WTC11 (cell line): Measurements from ENCODE around the gene HNF1A. TPM values are rescaled to one million over a fixed set of nuclear protein-coding genes. Genes with fewer than 3 reads are reported as not detected.

Experiments
- ATAC-seq: fragments of 200-7000 bp; cut with Tn5 transposase; 2 replicates; pipeline ENCODE4 v1.10.0; 2021; ENCODE audit warnings: mild to moderate bottlenecking, moderate library complexity
- CTCF ChIA-PET: fragments of 300-600 bp; sonication (Branson Sonifier 250); formaldehyde crosslinking; loops from one replicate; lab custom pipeline; 2021; ENCODE audit warnings: antibody characterized with exemption; lab: Charles Lee
- POLR2A ChIA-PET: fragments of 350-600 bp; sonication (Branson Sonifier 250); formaldehyde crosslinking; loops from one replicate; lab custom pipeline; 2021; ENCODE audit warnings: antibody characterized with exemption; lab: Charles Lee
- DNase-seq: peaks from one replicate; pipeline ENCODE4 v3.0.0; 2021; ENCODE audit warnings: low spot score
- H3K27ac Mint-ChIP-seq: 2 replicates; pipeline ENCODE4 v1.8.0; 2021; ENCODE audit warnings: mixed read lengths
- H3K27me3 Mint-ChIP-seq: 2 replicates; pipeline ENCODE4 v1.8.0; 2021; ENCODE audit warnings: low read depth, mild to moderate bottlenecking, moderate library complexity, mixed read lengths
- H3K36me3 Mint-ChIP-seq: 2 replicates; pipeline ENCODE4 v1.8.0; 2021; ENCODE audit warnings: mixed read lengths
- H3K4me1 Mint-ChIP-seq: 2 replicates; pipeline ENCODE4 v1.8.0; 2022; ENCODE audit warnings: mixed read lengths
- H3K4me3 Mint-ChIP-seq: 2 replicates; pipeline ENCODE4 v1.8.0; 2021; ENCODE audit warnings: mild to moderate bottlenecking, moderate library complexity, mixed read lengths
- H3K9me3 Mint-ChIP-seq: 2 replicates; pipeline ENCODE4 v1.8.0; 2021; ENCODE audit warnings: mixed read lengths
- ATF1 ChIP-seq: sonication (generic); formaldehyde crosslinking; IDR thresholded peaks from 2 replicates; pipeline ENCODE4 v1.8.1; 2023; ENCODE audit warnings: mild to moderate bottlenecking, moderate library complexity, missing genetic modification reagents
- ESRRA ChIP-seq: sonication (generic); formaldehyde crosslinking; IDR thresholded peaks from 2 replicates; pipeline ENCODE4 v1.8.1; 2022; ENCODE audit warnings: mild to moderate bottlenecking, missing genetic modification reagents, borderline replicate concordance
- ETV6 ChIP-seq: sonication (generic); formaldehyde crosslinking; IDR thresholded peaks from 2 replicates; pipeline ENCODE4 v1.8.1; 2022; ENCODE audit warnings: mild to moderate bottlenecking, missing genetic modification reagents
- FOXK1 ChIP-seq: sonication (generic); formaldehyde crosslinking; IDR thresholded peaks from 2 replicates; pipeline ENCODE4 v1.8.0; 2022; ENCODE audit warnings: mild to moderate bottlenecking, moderate library complexity, missing genetic modification reagents
- FOXP1 ChIP-seq: sonication (generic); formaldehyde crosslinking; IDR thresholded peaks from 2 replicates; pipeline ENCODE4 v1.8.0; 2022; ENCODE audit warnings: missing genetic modification reagents, mild to moderate bottlenecking, moderate library complexity, borderline replicate concordance
- HMGA2 ChIP-seq: fragments of 250-450 bp; sonication (Bioruptor Pico); IDR thresholded peaks from 2 replicates; pipeline ENCODE4 v1.4.0; 2021; ENCODE audit warnings: mild to moderate bottlenecking, moderate library complexity
- JAZF1 ChIP-seq: fragments of 250-450 bp; sonication (Bioruptor Pico); IDR thresholded peaks from 2 replicates; pipeline ENCODE4 v1.9.0; 2021; ENCODE audit warnings: moderate library complexity, mild to moderate bottlenecking, inconsistent platforms
- JUN ChIP-seq: sonication (generic); formaldehyde crosslinking; IDR thresholded peaks from 2 replicates; pipeline ENCODE4 v1.8.0; 2023; ENCODE audit warnings: mild to moderate bottlenecking, missing genetic modification reagents
- MYBL2 ChIP-seq: sonication (generic); formaldehyde crosslinking; IDR thresholded peaks from 2 replicates; pipeline ENCODE4 v1.8.1; 2023; ENCODE audit warnings: mild to moderate bottlenecking, moderate library complexity, missing genetic modification reagents
- NFE2L1 ChIP-seq: sonication (generic); formaldehyde crosslinking; IDR thresholded peaks from 2 replicates; pipeline ENCODE4 v1.8.1; 2023; ENCODE audit warnings: missing genetic modification reagents
- PRRX2 ChIP-seq: fragments of 250-450 bp; sonication (Bioruptor Pico); IDR thresholded peaks from 2 replicates; pipeline ENCODE4 v1.8.0; 2021; ENCODE audit warnings: mild to moderate bottlenecking
- RELA ChIP-seq: sonication (generic); formaldehyde crosslinking; IDR thresholded peaks from 2 replicates; pipeline ENCODE4 v1.8.1; 2022; ENCODE audit warnings: missing genetic modification reagents, mild to moderate bottlenecking, borderline replicate concordance
- SMAD4 ChIP-seq: sonication (generic); formaldehyde crosslinking; IDR thresholded peaks from 2 replicates; pipeline ENCODE4 v1.8.0; 2022; ENCODE audit warnings: mild to moderate bottlenecking, missing genetic modification reagents
- TCF7 ChIP-seq: sonication (generic); formaldehyde crosslinking; IDR thresholded peaks from 2 replicates; pipeline ENCODE4 v1.8.0; 2022; ENCODE audit warnings: mild to moderate bottlenecking, low read depth, missing genetic modification reagents, moderate library complexity
- TEAD4 ChIP-seq: sonication (generic); formaldehyde crosslinking; IDR thresholded peaks from 2 replicates; pipeline ENCODE4 v1.8.0; 2022; ENCODE audit warnings: mild to moderate bottlenecking, missing genetic modification reagents
- TP53 ChIP-seq: sonication (generic); formaldehyde crosslinking; IDR thresholded peaks from 2 replicates; pipeline ENCODE4 v1.8.1; 2023; ENCODE audit warnings: mild to moderate bottlenecking, missing genetic modification reagents
- ZBTB21 ChIP-seq: sonication (generic); formaldehyde crosslinking; IDR thresholded peaks from 2 replicates; pipeline ENCODE4 v1.8.1; 2023; ENCODE audit warnings: mild to moderate bottlenecking, missing genetic modification reagents, borderline replicate concordance
- ZNF219 ChIP-seq: sonication (generic); formaldehyde crosslinking; IDR thresholded peaks from 2 replicates; pipeline ENCODE4 v1.8.0; 2023; ENCODE audit warnings: missing genetic modification reagents, mild to moderate bottlenecking, borderline replicate concordance
- total RNA-seq: library from RNA; stranded (reverse); gene quantifications from 3 replicates; pipeline ENCODE4 v1.2.3, GENCODE V29; 2021
- TF ChIP-seq, protein P1 (sequence below): sonication (generic); formaldehyde crosslinking; IDR thresholded peaks from 2 replicates; pipeline ENCODE4 v1.8.1; 2023; ENCODE audit warnings: mild to moderate bottlenecking, missing genetic modification reagents, moderate library complexity
- TF ChIP-seq, protein P2 (sequence below): sonication (generic); formaldehyde crosslinking; conservative IDR thresholded peaks from 2 replicates; pipeline ENCODE4 v1.8.1; 2022; ENCODE audit warnings: mild to moderate bottlenecking, missing genetic modification reagents
- TF ChIP-seq, protein P3 (sequence below): fragments of 250-450 bp; sonication (Bioruptor Pico); IDR thresholded peaks from 2 replicates; pipeline ENCODE4 v1.9.0; 2021; ENCODE audit warnings: mild to moderate bottlenecking
- TF ChIP-seq, protein P4 (sequence below): sonication (generic); formaldehyde crosslinking; IDR thresholded peaks from 2 replicates; pipeline ENCODE4 v1.8.1; 2022; ENCODE audit warnings: low read depth, mild to moderate bottlenecking, moderate library complexity, missing genetic modification reagents, borderline replicate concordance
- TF ChIP-seq, protein P5 (sequence below): sonication (generic); formaldehyde crosslinking; IDR thresholded peaks from 2 replicates; pipeline ENCODE4 v1.8.1; 2022; ENCODE audit warnings: missing genetic modification reagents, borderline replicate concordance
- TF ChIP-seq, protein P6 (sequence below): sonication (generic); formaldehyde crosslinking; IDR thresholded peaks from 2 replicates; pipeline ENCODE4 v1.8.1; 2023; ENCODE audit warnings: mild to moderate bottlenecking, missing genetic modification reagents, borderline replicate concordance
- TF ChIP-seq, protein P7 (sequence below): fragments of 200-600 bp; IDR thresholded peaks from 2 replicates; pipeline ENCODE4 v1.8.0; 2022; ENCODE audit warnings: antibody characterized with exemption

The HNF1A gene
- total RNA-seq, 1 experiment from 2014 or later: not detected

DNA sequence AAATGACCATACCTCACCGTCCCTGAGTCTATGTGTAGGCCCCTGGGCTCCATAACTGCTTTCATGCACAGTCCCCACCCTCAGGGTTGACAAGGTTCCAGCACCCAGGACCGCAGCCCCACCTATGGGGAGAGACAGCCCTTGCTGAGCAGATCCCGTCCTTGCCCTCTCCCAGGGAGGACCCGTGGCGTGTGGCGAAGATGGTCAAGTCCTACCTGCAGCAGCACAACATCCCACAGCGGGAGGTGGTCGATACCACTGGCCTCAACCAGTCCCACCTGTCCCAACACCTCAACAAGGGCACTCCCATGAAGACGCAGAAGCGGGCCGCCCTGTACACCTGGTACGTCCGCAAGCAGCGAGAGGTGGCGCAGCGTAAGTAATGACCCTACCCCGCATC lies 10.3 kb downstream of the HNF1A start (continued):
- TF ChIP-seq, protein P1, sequence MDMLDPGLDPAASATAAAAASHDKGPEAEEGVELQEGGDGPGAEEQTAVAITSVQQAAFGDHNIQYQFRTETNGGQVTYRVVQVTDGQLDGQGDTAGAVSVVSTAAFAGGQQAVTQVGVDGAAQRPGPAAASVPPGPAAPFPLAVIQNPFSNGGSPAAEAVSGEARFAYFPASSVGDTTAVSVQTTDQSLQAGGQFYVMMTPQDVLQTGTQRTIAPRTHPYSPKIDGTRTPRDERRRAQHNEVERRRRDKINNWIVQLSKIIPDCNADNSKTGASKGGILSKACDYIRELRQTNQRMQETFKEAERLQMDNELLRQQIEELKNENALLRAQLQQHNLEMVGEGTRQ (CRISPR knock-in tag): no peak
- TF ChIP-seq SMAD4 (CRISPR knock-in tag) (no peak), TEAD4 (CRISPR knock-in tag) (no peak), TP53 (CRISPR knock-in tag) (no peak), ZNF219 (CRISPR knock-in tag) (no peak), HMGA2 (CRISPR knock-in tag) (no peak)
- TF ChIP-seq, protein P2, sequence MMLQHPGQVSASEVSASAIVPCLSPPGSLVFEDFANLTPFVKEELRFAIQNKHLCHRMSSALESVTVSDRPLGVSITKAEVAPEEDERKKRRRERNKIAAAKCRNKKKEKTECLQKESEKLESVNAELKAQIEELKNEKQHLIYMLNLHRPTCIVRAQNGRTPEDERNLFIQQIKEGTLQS (CRISPR knock-in tag): no peak
- TF ChIP-seq, protein P3, sequence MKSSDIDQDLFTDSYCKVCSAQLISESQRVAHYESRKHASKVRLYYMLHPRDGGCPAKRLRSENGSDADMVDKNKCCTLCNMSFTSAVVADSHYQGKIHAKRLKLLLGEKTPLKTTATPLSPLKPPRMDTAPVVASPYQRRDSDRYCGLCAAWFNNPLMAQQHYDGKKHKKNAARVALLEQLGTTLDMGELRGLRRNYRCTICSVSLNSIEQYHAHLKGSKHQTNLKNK (CRISPR knock-in tag): no peak

DNA sequence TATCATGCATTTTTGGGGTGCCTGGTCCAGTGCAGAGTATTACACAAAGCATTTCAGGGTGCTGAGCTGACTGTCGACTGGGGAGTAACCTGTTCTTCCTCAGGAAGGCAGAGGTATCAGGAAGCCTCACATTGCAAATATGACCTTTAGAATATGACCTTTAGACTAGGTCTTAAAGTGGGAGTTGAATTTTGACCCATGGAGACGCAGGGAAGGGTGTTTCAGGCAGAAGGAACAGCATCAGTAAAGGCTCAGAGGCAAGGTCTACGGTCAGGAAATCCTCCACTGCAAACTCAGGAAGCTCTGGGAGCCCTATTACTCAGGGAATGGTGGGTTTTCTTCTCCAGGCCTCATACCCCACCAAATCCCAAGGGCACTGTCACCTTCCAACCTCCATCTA lies 11.3 kb downstream of the HNF1A start:
- ATAC-seq: no peak
- ChIA-PET CTCF (no interaction called here), POLR2A (no interaction called here)
- TF ChIP-seq NFE2L1 (CRISPR knock-in tag): no peak
- TF ChIP-seq, protein P4, sequence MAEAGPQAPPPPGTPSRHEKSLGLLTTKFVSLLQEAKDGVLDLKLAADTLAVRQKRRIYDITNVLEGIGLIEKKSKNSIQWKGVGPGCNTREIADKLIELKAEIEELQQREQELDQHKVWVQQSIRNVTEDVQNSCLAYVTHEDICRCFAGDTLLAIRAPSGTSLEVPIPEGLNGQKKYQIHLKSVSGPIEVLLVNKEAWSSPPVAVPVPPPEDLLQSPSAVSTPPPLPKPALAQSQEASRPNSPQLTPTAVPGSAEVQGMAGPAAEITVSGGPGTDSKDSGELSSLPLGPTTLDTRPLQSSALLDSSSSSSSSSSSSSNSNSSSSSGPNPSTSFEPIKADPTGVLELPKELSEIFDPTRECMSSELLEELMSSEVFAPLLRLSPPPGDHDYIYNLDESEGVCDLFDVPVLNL (CRISPR knock-in tag): no peak
- H3K27ac Mint-ChIP-seq: no peak overlapping the region
- no peak for DNase-seq
- H3K4me1 Mint-ChIP-seq: no peaks in the 10 kb centered on the region
- no peak overlapping the region for H3K4me3 Mint-ChIP-seq
- no peaks in the 10 kb centered on the region for H3K36me3 Mint-ChIP-seq
- peaks cover 5% of the 10 kb centered on the region; the same call in 1 of the 2 replicates for H3K27me3 Mint-ChIP-seq
- peaks cover 12% of the 10 kb centered on the region for H3K9me3 Mint-ChIP-seq

DNA sequence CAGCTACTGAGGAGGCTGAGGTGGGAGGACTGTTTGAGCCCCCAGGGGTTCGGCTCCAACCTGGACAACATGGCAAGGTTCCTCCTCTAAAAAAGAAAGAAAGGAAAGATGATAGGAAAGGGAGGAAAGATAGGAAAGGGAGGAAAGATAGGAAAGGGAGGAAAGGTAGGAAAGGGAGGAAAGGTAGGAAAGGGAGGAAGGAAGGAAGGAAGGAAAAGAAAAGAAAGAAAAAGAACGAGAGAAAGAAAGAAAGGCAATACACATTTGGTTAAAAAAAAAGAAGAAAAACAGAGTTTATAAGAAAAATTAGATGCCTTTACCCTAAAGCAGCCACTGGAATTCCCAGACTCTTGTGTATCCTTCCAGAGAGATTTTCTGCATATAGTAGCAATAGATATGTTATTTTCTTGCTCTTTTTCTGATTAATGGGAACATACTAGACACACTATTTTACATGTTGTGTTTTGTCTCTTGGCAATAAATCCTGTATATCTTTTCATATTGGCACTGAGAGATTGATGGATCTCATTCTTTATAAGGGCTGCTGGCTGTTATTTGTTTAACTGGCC lies 12.2 kb downstream of the HNF1A start:
- H3K9me3 Mint-ChIP-seq: peaks cover 12% of the 10 kb centered on the region
- POLR2A ChIA-PET: no interaction called here
- CTCF ChIA-PET: interaction anchor here (3.1 to 3.5 kb wide), 2 partner anchors 14 to 18 kb away, joined by 14 to 17 read pairs; no protein-coding TSS in a partner anchor
- ATAC-seq (no peak), DNase-seq (no peak)
- no peak overlapping the region for H3K4me3 Mint-ChIP-seq
- H3K36me3 Mint-ChIP-seq: no peaks in the 10 kb centered on the region
- no peaks in the 10 kb centered on the region for H3K4me1 Mint-ChIP-seq
- peaks cover 5% of the 10 kb centered on the region; the same call in 1 of the 2 replicates for H3K27me3 Mint-ChIP-seq
- no peak overlapping the region for H3K27ac Mint-ChIP-seq
- TF ChIP-seq ZBTB21 (CRISPR knock-in tag) (no peak), ETV6 (CRISPR knock-in tag) (no peak), TEAD4 (CRISPR knock-in tag) (no peak), FOXK1 (CRISPR knock-in tag) (no peak), JAZF1 (no peak), JUN (CRISPR knock-in tag) (no peak), TCF7 (CRISPR knock-in tag) (no peak), FOXP1 (CRISPR knock-in tag) (no peak), PRRX2 (CRISPR knock-in tag) (no peak), MYBL2 (no peak), ESRRA (no peak), ATF1 (CRISPR knock-in tag) (no peak), RELA (CRISPR knock-in tag) (no peak)
- TF ChIP-seq, protein P5, sequence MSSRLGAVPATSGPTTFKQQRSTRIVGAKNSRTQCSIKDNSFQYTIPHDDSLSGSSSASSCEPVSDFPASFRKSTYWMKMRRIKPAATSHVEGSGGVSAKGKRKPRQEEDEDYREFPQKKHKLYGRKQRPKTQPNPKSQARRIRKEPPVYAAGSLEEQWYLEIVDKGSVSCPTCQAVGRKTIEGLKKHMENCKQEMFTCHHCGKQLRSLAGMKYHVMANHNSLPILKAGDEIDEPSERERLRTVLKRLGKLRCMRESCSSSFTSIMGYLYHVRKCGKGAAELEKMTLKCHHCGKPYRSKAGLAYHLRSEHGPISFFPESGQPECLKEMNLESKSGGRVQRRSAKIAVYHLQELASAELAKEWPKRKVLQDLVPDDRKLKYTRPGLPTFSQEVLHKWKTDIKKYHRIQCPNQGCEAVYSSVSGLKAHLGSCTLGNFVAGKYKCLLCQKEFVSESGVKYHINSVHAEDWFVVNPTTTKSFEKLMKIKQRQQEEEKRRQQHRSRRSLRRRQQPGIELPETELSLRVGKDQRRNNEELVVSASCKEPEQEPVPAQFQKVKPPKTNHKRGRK: no peak
- TF ChIP-seq, protein P6, sequence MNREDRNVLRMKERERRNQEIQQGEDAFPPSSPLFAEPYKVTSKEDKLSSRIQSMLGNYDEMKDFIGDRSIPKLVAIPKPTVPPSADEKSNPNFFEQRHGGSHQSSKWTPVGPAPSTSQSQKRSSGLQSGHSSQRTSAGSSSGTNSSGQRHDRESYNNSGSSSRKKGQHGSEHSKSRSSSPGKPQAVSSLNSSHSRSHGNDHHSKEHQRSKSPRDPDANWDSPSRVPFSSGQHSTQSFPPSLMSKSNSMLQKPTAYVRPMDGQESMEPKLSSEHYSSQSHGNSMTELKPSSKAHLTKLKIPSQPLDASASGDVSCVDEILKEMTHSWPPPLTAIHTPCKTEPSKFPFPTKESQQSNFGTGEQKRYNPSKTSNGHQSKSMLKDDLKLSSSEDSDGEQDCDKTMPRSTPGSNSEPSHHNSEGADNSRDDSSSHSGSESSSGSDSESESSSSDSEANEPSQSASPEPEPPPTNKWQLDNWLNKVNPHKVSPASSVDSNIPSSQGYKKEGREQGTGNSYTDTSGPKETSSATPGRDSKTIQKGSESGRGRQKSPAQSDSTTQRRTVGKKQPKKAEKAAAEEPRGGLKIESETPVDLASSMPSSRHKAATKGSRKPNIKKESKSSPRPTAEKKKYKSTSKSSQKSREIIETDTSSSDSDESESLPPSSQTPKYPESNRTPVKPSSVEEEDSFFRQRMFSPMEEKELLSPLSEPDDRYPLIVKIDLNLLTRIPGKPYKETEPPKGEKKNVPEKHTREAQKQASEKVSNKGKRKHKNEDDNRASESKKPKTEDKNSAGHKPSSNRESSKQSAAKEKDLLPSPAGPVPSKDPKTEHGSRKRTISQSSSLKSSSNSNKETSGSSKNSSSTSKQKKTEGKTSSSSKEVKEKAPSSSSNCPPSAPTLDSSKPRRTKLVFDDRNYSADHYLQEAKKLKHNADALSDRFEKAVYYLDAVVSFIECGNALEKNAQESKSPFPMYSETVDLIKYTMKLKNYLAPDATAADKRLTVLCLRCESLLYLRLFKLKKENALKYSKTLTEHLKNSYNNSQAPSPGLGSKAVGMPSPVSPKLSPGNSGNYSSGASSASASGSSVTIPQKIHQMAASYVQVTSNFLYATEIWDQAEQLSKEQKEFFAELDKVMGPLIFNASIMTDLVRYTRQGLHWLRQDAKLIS (CRISPR knock-in tag): no peak
- TF ChIP-seq, protein P7, sequence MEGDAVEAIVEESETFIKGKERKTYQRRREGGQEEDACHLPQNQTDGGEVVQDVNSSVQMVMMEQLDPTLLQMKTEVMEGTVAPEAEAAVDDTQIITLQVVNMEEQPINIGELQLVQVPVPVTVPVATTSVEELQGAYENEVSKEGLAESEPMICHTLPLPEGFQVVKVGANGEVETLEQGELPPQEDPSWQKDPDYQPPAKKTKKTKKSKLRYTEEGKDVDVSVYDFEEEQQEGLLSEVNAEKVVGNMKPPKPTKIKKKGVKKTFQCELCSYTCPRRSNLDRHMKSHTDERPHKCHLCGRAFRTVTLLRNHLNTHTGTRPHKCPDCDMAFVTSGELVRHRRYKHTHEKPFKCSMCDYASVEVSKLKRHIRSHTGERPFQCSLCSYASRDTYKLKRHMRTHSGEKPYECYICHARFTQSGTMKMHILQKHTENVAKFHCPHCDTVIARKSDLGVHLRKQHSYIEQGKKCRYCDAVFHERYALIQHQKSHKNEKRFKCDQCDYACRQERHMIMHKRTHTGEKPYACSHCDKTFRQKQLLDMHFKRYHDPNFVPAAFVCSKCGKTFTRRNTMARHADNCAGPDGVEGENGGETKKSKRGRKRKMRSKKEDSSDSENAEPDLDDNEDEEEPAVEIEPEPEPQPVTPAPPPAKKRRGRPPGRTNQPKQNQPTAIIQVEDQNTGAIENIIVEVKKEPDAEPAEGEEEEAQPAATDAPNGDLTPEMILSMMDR: no peak
